GM23248 (cell line): ENCODE measurements around the gene ABCF1.

ENCODE experiments used
- EZH2 ChIP-seq: fragments of 200-600 bp; sonication (generic); IDR thresholded peaks from 2 replicates; pipeline ENCODE4 v1.6.1; 2018; ENCODE audit warnings: antibody characterized with exemption, mild to moderate bottlenecking; ENCODE audit not compliant: insufficient read depth, poor library complexity, severe bottlenecking
- EZH2phosphoT487 ChIP-seq: fragments of 200-600 bp; sonication (generic); IDR thresholded peaks from 2 replicates; pipeline ENCODE4 v1.6.1; 2018; ENCODE audit warnings: antibody characterized with exemption, moderate library complexity, mild to moderate bottlenecking, low read depth; ENCODE audit not compliant: insufficient read depth

- TF ChIP-seq EZH2 (no peak), EZH2phosphoT487 (no peak)
These were observed 43.0 kb downstream of the ABCF1 start for GRCh38 chr6:30614044-30614842.
